LNCaP clone FGC (cell line): ENCODE measurements around the gene UBE2N.
"Not testable (repeated sequence)": the region's sequence is repeated elsewhere in the genome, so short reads cannot be mapped to it uniquely, and the experiment has no call there.

ENCODE experiments used
- DNase-seq: peaks from one replicate; pipeline ENCODE4 v3.0.0-alpha.2; 2011; ENCODE audit warnings: low read depth
- H3K4me3 ChIP-seq: 2 replicates; pipeline ENCODE4 v1.5.1; 2011; ENCODE audit warnings: mild to moderate bottlenecking, low read depth, low read length, control low read depth
- TF ChIP-seq, protein P1 (sequence below): IDR thresholded peaks from 2 replicates; pipeline ENCODE4 v1.5.1; 2012; ENCODE audit warnings: mild to moderate bottlenecking; ENCODE audit not compliant: control insufficient read depth, insufficient read depth; ENCODE audit errors: extremely low read depth

The UBE2N gene

DNA sequence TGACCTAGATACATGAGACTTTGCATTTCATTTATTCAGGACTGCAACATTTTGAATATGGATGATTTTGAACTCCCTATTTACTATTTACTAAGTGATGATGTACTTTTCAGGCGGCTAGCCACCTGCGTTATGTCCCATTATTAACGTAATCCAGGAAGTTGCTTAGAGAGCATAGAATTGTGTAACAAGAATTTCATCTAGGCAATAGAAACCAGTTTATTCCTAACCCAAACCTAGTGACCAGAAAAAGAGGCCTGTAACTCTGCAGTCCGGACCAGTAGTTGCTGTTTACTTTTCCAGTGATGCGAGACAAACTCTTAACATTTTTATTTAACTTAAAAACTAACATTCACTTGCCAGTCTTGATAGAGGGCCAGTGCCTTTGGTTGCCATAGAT is 51.7 kb downstream of the UBE2N start:
- H3K4me3 ChIP-seq, result peak overlapping the region; percentile 2; the same call in 1 of the 2 replicates
- no peak for DNase-seq
- TF ChIP-seq, protein P1, sequence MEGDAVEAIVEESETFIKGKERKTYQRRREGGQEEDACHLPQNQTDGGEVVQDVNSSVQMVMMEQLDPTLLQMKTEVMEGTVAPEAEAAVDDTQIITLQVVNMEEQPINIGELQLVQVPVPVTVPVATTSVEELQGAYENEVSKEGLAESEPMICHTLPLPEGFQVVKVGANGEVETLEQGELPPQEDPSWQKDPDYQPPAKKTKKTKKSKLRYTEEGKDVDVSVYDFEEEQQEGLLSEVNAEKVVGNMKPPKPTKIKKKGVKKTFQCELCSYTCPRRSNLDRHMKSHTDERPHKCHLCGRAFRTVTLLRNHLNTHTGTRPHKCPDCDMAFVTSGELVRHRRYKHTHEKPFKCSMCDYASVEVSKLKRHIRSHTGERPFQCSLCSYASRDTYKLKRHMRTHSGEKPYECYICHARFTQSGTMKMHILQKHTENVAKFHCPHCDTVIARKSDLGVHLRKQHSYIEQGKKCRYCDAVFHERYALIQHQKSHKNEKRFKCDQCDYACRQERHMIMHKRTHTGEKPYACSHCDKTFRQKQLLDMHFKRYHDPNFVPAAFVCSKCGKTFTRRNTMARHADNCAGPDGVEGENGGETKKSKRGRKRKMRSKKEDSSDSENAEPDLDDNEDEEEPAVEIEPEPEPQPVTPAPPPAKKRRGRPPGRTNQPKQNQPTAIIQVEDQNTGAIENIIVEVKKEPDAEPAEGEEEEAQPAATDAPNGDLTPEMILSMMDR, result no peak

DNA sequence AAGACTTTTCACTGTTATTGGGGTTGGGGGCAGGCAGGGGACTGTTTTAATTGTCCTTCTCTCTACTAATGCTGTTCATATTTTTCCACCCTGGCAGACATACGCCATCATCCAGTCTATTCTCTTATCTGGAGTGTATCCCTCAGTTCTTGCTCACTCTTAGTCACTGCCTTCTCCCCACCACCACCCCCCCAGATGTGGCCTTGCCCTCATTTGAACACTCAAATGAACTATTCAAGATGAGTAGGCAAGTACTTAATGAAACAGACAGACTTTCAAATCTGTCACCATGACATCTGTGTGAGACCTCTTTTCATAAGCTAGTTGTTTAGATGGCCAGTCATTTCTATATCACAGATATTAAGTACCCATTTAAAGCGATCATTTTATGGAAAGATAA is 54.0 kb downstream of the UBE2N start:
- TF ChIP-seq, protein P1, result no peak
- no peak for DNase-seq
- no peak overlapping the region for H3K4me3 ChIP-seq

DNA sequence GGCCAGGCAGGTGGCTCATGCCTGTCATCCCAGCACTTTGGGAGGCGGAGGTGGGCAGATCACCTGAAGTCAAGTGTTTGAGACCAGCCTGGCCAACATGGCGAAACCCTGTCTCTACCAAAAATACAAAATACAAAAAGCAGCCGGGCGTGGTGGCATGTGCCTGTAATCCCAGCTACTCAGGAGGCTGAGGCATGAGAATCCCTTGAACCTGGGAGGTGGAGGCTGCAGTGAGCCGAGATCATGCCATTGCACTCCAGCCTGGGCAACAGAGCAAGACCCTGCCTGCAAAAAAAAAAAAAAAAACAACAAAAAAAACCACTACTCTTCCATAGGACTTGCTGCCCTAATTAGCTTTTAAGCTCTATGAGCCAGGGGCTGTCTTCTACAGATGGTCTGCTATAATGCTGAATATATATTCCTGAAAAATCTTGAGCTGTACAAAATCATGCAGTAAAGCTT is 59.7 kb downstream of the UBE2N start:
- H3K4me3 ChIP-seq, result peak overlapping the region; percentile 85; the same call in 1 of the 2 replicates

DNA sequence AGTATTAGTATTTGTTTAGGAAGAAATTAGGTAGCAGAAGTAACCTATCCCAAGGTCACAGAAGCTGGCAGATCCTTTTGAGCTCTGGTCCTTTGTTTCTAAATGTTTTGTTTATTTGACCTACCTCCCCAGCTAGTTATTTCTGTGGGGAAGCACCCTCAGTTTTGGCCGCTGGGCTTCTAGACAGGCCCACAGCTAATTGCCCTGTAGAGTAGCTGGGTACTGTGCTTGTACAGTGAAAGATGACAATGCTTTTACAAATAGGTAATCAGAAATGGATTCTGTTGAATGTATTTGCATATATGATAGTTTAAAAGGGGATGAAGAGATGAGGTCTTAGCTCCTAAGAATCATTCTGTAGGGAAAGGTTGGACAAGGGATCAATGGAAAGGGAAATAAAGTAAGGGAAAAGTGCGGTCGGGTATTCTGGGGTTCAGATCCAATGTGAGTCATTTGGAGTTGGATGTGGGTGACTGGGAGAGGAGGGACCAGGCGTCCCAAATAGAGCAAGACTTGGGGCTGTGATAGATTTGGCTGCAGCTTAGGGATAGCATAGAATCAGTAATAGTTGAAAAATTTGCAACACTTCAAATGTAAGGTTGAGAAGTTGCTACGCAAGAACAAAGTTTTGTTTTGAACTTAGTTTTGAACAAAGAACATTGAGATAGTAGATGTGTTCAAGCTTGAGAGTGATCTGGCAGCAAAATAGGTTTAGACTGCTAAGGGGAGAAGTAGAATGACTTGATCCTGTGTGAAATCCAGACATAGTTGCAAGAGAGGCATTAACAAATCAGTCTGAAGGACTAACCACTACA is 60.4 kb downstream of the UBE2N start:
- H3K4me3 ChIP-seq, result peak overlapping the region; percentile 85
- TF ChIP-seq, protein P1, result no peak
- no peak for DNase-seq

More for the DNA sequence above, 59.7 kb downstream of the UBE2N start:
- not testable (repeated sequence) for DNase-seq

DNA sequence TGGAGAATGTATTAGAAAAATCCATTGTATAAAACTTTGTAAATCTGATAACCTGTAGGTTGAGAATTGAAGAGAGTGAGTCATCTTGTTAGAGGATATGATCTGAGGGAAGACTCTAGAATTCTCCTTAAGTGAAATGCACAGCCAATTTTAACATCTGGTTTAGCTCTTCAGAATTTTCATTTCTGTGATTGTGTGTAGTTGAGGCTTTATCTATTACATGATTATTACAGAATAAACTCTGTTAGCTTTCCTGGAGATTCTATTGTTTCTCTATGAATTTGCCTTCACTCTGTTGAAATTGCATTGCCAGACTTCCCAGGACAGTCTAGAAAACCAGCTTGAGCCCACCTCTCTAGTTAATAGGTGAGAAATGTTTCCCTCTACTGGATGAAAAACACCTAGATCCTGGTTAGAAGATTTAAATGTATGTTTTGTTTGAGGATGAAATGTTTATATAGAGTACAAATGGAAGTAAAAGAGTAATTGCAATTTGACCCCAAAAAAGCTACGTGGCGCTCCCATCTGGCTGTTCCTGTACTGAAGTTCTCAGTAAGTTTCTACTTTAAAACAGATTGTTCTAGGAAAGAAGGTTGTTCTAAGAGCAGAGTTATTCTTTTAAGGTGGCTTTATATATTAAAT is 61.1 kb downstream of the UBE2N start:
- TF ChIP-seq, protein P1, result peak; percentile 24; the same call in 1 of the 2 replicates
- peak overlapping the region; percentile 85 for H3K4me3 ChIP-seq
- DNase-seq, result no peak

DNA sequence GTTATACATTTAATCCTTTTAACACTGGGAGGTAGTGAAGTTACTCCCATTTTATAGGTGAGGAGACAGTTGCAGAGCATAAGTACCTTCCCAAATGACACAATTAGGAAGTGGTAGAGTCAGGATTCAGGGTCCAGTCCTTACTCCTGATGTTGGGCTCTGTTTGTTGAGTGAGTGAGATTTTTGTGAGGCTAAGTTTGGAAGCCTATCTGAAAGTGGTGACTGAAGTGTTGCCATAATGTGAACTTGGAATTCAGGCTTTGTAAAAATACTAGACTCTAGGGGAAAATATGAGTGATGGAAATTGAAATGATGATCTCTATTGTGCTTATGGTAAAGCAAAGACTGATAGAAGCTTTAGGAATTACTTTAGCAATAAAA is 61.8 kb downstream of the UBE2N start:
- DNase-seq, result no peak
- TF ChIP-seq, protein P1, result no peak
- H3K4me3 ChIP-seq, result peak overlapping the region; percentile 85

DNA sequence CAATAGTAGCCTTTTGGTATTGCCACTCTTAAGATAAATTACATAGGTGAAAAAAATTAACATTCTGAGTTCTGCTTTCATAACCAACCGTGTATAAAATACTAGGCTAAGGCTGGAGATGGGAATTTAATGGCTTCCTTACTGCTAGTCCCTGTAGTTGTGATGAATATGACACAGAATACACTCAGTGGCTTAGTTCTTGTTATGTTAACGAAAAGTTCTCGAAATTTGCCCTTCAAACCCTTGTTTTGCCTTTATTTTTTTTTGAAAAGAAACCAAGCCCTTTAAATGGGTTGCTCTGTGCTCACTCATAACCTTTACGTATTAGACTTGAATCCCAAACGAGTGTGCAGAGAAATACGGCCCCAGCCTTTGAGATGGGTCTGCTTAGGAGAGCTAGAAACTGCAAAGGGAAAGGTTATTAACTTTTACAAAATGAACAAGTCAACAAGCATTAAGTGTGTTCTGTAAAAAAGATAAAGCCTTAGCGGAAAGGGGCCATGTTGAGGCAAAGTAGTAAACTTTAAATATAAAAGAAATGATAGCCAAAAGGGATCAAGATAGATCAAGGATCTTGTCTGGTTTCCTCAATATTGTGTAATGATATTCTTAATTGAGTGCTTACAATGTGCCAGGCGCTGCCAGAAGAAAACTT is 62.3 kb downstream of the UBE2N start:
- no peak for DNase-seq
- TF ChIP-seq, protein P1, result no peak
- peak overlapping the region; percentile 85 for H3K4me3 ChIP-seq
